ENCODE results near the gene PTGR2.

GRCh38 chr14:73851000-73851399 is 631 bp upstream of the PTGR2 start:
- TF ChIP-seq CTCF (IDR thresholded peaks at IDR 0.05; ENCODE audit: low read length) (no peak), EZH2 (IDR thresholded peaks at IDR 0.05; ENCODE audit: borderline replicate concordance, low read length) (no peak)

Measured in OCI-LY1 (cell line).